Measurements from ENCODE around the gene MFSD11.
"Not testable (repeated sequence)": the region's sequence is repeated elsewhere in the genome, so short reads cannot be mapped to it uniquely, and the experiment has no call there.

The MFSD11 gene

GRCh38 chr17:76710863-76711611, 26.9 kb upstream of the MFSD11 start, which contains the start of gene MXRA7:
TSS of gene MXRA7 (minus strand) at chr17:76710965. CDS start at chr17:76710946, 19 bp downstream.
- Histone ChIP-seq H3K9me3 (ENCODE audit: control insufficient read depth, insufficient read depth, low read length) (no peaks in the 10 kb centered on the region), H3K27me3 (ENCODE audit: control insufficient read depth, low read length) (peaks cover 27% of the 10 kb centered on the region), H3K79me2 (ENCODE audit: control insufficient read depth, low read length) (no peaks in the 10 kb centered on the region), H3K4me1 (ENCODE audit: control insufficient read depth, low read length) (peaks cover 18% of the 10 kb centered on the region), H3K27ac (ENCODE audit: low read depth, low read length) (no peak within 1 kb of the TSS), H3F3A (ENCODE audit: control insufficient read depth, insufficient read depth) (peaks cover 7% of the 10 kb centered on the region), H3K4me2 (ENCODE audit: low read length) (peak within 1 kb of the TSS; percentile 67), H3K36me3 (ENCODE audit: control insufficient read depth, low read length) (peaks cover 25% of the 10 kb centered on the region), H4K20me1 (ENCODE audit: control insufficient read depth, insufficient read depth, low read depth, low read length) (no peaks in the 10 kb centered on the region), H3K4me3 (ENCODE audit: low read length) (peak within 1 kb of the TSS; percentile 58), H3K9me2 (replicated peaks; ENCODE audit: control insufficient read depth, low read length) (no peaks in the 10 kb centered on the region)
- no peak for TF ChIP-seq EZH2phosphoT487 (IDR thresholded peaks at IDR 0.05; ENCODE audit: borderline replicate concordance, low read length)
- no peak for TF ChIP-seq CTCF (IDR thresholded peaks at IDR 0.05; ENCODE audit: low read depth, low read length, poor library complexity, severe bottlenecking)

GRCh38 chr17:76712321-76712720, 25.6 kb upstream of the MFSD11 start:
- not testable (repeated sequence) for H3K9me3 ChIP-seq (ENCODE audit: control insufficient read depth, insufficient read depth, low read length); H3K4me2 ChIP-seq (ENCODE audit: low read length); H3F3A ChIP-seq (ENCODE audit: control insufficient read depth, insufficient read depth); H3K79me2 ChIP-seq (ENCODE audit: control insufficient read depth, low read length); H3K27ac ChIP-seq (ENCODE audit: low read depth, low read length); H4K20me1 ChIP-seq (ENCODE audit: control insufficient read depth, insufficient read depth, low read depth, low read length); H3K9me2 ChIP-seq (replicated peaks; ENCODE audit: control insufficient read depth, low read length); H3K4me3 ChIP-seq (ENCODE audit: low read length)
- Histone ChIP-seq H3K27me3 (ENCODE audit: control insufficient read depth, low read length) (peaks cover 27% of the 10 kb centered on the region), H3K36me3 (ENCODE audit: control insufficient read depth, low read length) (peaks cover 37% of the 10 kb centered on the region), H3K4me1 (ENCODE audit: control insufficient read depth, low read length) (peaks cover 18% of the 10 kb centered on the region)

- H3K4me3 ChIP-seq (ENCODE audit: low read length), result no peak overlapping the region
- no peaks in the 10 kb centered on the region for H4K20me1 ChIP-seq (ENCODE audit: control insufficient read depth, insufficient read depth, low read depth, low read length)
- no peak overlapping the region for H3K4me2 ChIP-seq (ENCODE audit: low read length)
- TF ChIP-seq EZH2phosphoT487 (IDR thresholded peaks at IDR 0.05; ENCODE audit: borderline replicate concordance, low read length), result no peak
- no peak for TF ChIP-seq CTCF (IDR thresholded peaks at IDR 0.05; ENCODE audit: low read depth, low read length, poor library complexity, severe bottlenecking)
- no peaks in the 10 kb centered on the region for H3K9me2 ChIP-seq (replicated peaks; ENCODE audit: control insufficient read depth, low read length)
- peaks cover 7% of the 10 kb centered on the region for H3F3A ChIP-seq (ENCODE audit: control insufficient read depth, insufficient read depth)
- H3K4me1 ChIP-seq (ENCODE audit: control insufficient read depth, low read length), result peaks cover 18% of the 10 kb centered on the region
- H3K36me3 ChIP-seq (ENCODE audit: control insufficient read depth, low read length), result peaks cover 48% of the 10 kb centered on the region
- H3K9me3 ChIP-seq (ENCODE audit: control insufficient read depth, insufficient read depth, low read length), result no peaks in the 10 kb centered on the region
- no peaks in the 10 kb centered on the region for H3K79me2 ChIP-seq (ENCODE audit: control insufficient read depth, low read length)
- H3K27ac ChIP-seq (ENCODE audit: low read depth, low read length), result no peak overlapping the region
- H3K27me3 ChIP-seq (ENCODE audit: control insufficient read depth, low read length), result peaks cover 21% of the 10 kb centered on the region
Measured at GRCh38 chr17:76713765-76714164, 24.2 kb upstream of the MFSD11 start.

GRCh38 chr17:76714336-76714735, 23.6 kb upstream of the MFSD11 start:
- peaks cover 7% of the 10 kb centered on the region for H3F3A ChIP-seq (ENCODE audit: control insufficient read depth, insufficient read depth)
- H3K9me3 ChIP-seq (ENCODE audit: control insufficient read depth, insufficient read depth, low read length), result no peaks in the 10 kb centered on the region
- H3K9me2 ChIP-seq (replicated peaks; ENCODE audit: control insufficient read depth, low read length), result no peaks in the 10 kb centered on the region
- TF ChIP-seq EZH2phosphoT487 (IDR thresholded peaks at IDR 0.05; ENCODE audit: borderline replicate concordance, low read length) (no peak), CTCF (IDR thresholded peaks at IDR 0.05; ENCODE audit: low read depth, low read length, poor library complexity, severe bottlenecking) (no peak)
- no peaks in the 10 kb centered on the region for H3K79me2 ChIP-seq (ENCODE audit: control insufficient read depth, low read length)
- H3K36me3 ChIP-seq (ENCODE audit: control insufficient read depth, low read length), result peaks cover 54% of the 10 kb centered on the region
- no peaks in the 10 kb centered on the region for H4K20me1 ChIP-seq (ENCODE audit: control insufficient read depth, insufficient read depth, low read depth, low read length)
- no peak overlapping the region for H3K4me2 ChIP-seq (ENCODE audit: low read length)
- no peak overlapping the region for H3K27ac ChIP-seq (ENCODE audit: low read depth, low read length)
- H3K27me3 ChIP-seq (ENCODE audit: control insufficient read depth, low read length), result peaks cover 15% of the 10 kb centered on the region
- no peak overlapping the region for H3K4me3 ChIP-seq (ENCODE audit: low read length)
- H3K4me1 ChIP-seq (ENCODE audit: control insufficient read depth, low read length), result peaks cover 18% of the 10 kb centered on the region
